H1 (cell line): ENCODE results near the gene CELF2. TPM values are rescaled to one million over a fixed set of nuclear protein-coding genes. Genes with fewer than 3 reads are reported as not detected.

Experiments
- CTCF ChIA-PET: fragments of 300-600 bp; sonication (Branson Sonifier 250); formaldehyde crosslinking; loops from one replicate; lab custom pipeline; 2021; ENCODE audit not compliant: partially characterized antibody; lab: Charles Lee
- POLR2A ChIA-PET: fragments of 300-600 bp; sonication (Branson Sonifier 250); formaldehyde crosslinking; loops from one replicate; lab custom pipeline; 2021; ENCODE audit warnings: inconsistent platforms; ENCODE audit not compliant: partially characterized antibody; lab: Charles Lee
- DNase-seq, 2 experiments: peaks; one replicate each; pipeline versions ENCODE4 v3.0.0 to v3.0.0-alpha.2; 2010 to 2022; ENCODE audit warnings: low spot score in 2 of 2, low read depth in 1 of 2, mixed read lengths in 1 of 2
- FAIRE-seq: peaks from 2 replicates; lab custom pipeline; 2011; peaks lifted over from hg19 to GRCh38; lab: Jason Lieb, UNC
- H2AFZ ChIP-seq: 2 replicates; pipeline ENCODE4 v1.8.1; 2012; ENCODE audit warnings: low read length, inconsistent platforms
- H2AK5ac ChIP-seq: 2 replicates; pipeline ENCODE4 v1.6.1; 2013; ENCODE audit warnings: low read depth, low read length
- H2BK120ac ChIP-seq: replicated peaks from 2 replicates; pipeline ENCODE3; 2013; ENCODE audit warnings: low read depth, low read length, inconsistent platforms
- H2BK12ac ChIP-seq: 2 replicates; pipeline ENCODE4 v1.6.1; 2013; ENCODE audit warnings: low read depth, low read length
- H2BK15ac ChIP-seq: 2 replicates; pipeline ENCODE4 v1.6.1; 2013; ENCODE audit warnings: low read length
- H2BK20ac ChIP-seq: 2 replicates; pipeline ENCODE4 v1.6.1; 2013; ENCODE audit warnings: low read length
- H2BK5ac ChIP-seq: 2 replicates; pipeline ENCODE4 v1.6.1; 2013; ENCODE audit warnings: low read depth, low read length
- H3K14ac ChIP-seq: 2 replicates; pipeline ENCODE4 v1.6.1; 2013; ENCODE audit warnings: inconsistent platforms; ENCODE audit not compliant: insufficient read length
- H3K18ac ChIP-seq: 2 replicates; pipeline ENCODE4 v1.6.1; 2013; ENCODE audit warnings: low read length; ENCODE audit errors: extremely low read depth
- H3K23ac ChIP-seq: 2 replicates; pipeline ENCODE4 v1.6.1; 2013; ENCODE audit warnings: inconsistent platforms; ENCODE audit not compliant: insufficient read length
- H3K23me2 ChIP-seq: 2 replicates; pipeline ENCODE4 v1.6.1; 2013; ENCODE audit warnings: low read depth, low read length
- H3K27ac ChIP-seq: 2 replicates; pipeline ENCODE4 v1.6.1; 2011; ENCODE audit warnings: low read depth, low read length, inconsistent platforms
- H3K27me3 ChIP-seq, 4 experiments: replicated peaks in 1 of 4; 1 replicate in 1 of 4; 2 replicates in 3 of 4; pipeline versions ENCODE4 v1.6.1 to v1.8.1; 2011 to 2013; ENCODE audit warnings: low read length in 3 of 4, mild to moderate bottlenecking in 3 of 4, inconsistent platforms in 2 of 4, mixed read lengths in 2 of 4, moderate library complexity in 1 of 4; ENCODE audit not compliant: control insufficient read depth in 3 of 4, insufficient read depth in 3 of 4; ENCODE audit errors: extremely low read depth in 1 of 4
- H3K36me3 ChIP-seq, 4 experiments: 2 replicates each; pipeline versions ENCODE4 v1.6.1 to v1.8.1; 2011 to 2013; ENCODE audit warnings: mild to moderate bottlenecking in 4 of 4, low read length in 3 of 4, moderate library complexity in 2 of 4, control low read depth in 1 of 4, inconsistent platforms in 1 of 4; ENCODE audit not compliant: insufficient read depth in 4 of 4, control insufficient read depth in 2 of 4
- H3K4ac ChIP-seq: replicated peaks from 2 replicates; pipeline ENCODE3; 2013; ENCODE audit warnings: low read length, low read depth, mixed read lengths, inconsistent platforms; ENCODE audit not compliant: insufficient read length
- H3K4me1 ChIP-seq, 4 experiments: replicated peaks in 1 of 4; 1 replicate in 1 of 4; 2 replicates in 3 of 4; pipeline versions ENCODE4 v1.6.1 to v1.8.1; 2011 to 2013; ENCODE audit warnings: low read length in 3 of 4, inconsistent platforms in 2 of 4, mixed read lengths in 1 of 4; ENCODE audit not compliant: insufficient read depth in 4 of 4, control insufficient read depth in 3 of 4
- H3K4me2 ChIP-seq, 2 experiments: 2 replicates each; pipeline versions ENCODE4 v1.6.1 to v1.8.1; 2011 to 2013; ENCODE audit warnings: low read depth in 2 of 2, low read length in 2 of 2, control low read depth in 1 of 2, inconsistent platforms in 1 of 2, mild to moderate bottlenecking in 1 of 2; ENCODE audit not compliant: insufficient read depth in 1 of 2
- H3K4me3 ChIP-seq, 4 experiments: fragments of 200-600, 300-600 bp in 1 of 4; sonication (generic), shearing (Covaris generic), sonication (Bioruptor Twin) in 1 of 4; 2 replicates each; pipeline versions ENCODE4 v1.5.1 to v1.8.1; 2011 to 2016; ENCODE audit warnings: low read length in 4 of 4, low read depth in 3 of 4, control low read depth in 2 of 4, inconsistent platforms in 2 of 4, mild to moderate bottlenecking in 2 of 4, mixed read lengths in 1 of 4, moderate library complexity in 1 of 4; ENCODE audit not compliant: insufficient read depth in 2 of 4; ENCODE audit errors: extremely low read depth in 1 of 4
- H3K56ac ChIP-seq: replicated peaks from 2 replicates; pipeline ENCODE3; 2013; ENCODE audit warnings: low read depth, mild to moderate bottlenecking, mixed read lengths, low read length, inconsistent platforms; ENCODE audit not compliant: insufficient read length
- H3K79me1 ChIP-seq: 2 replicates; pipeline ENCODE4 v1.6.1; 2013; ENCODE audit warnings: low read depth, low read length, control low read depth
- H3K79me2 ChIP-seq, 2 experiments: 2 replicates each; pipeline versions ENCODE4 v1.6.1 to v1.8.1; 2012 to 2013; ENCODE audit warnings: low read length in 2 of 2, mild to moderate bottlenecking in 2 of 2, inconsistent platforms in 1 of 2; ENCODE audit not compliant: insufficient read depth in 2 of 2, control insufficient read depth in 1 of 2
- H3K9ac ChIP-seq, 4 experiments: replicated peaks in 1 of 4; 1 replicate in 1 of 4; 2 replicates in 3 of 4; pipeline versions ENCODE4 v1.6.1 to v1.8.1; 2011 to 2013; ENCODE audit warnings: low read depth in 3 of 4, low read length in 3 of 4, control low read depth in 2 of 4, mild to moderate bottlenecking in 2 of 4, moderate library complexity in 2 of 4, inconsistent platforms in 1 of 4; ENCODE audit errors: extremely low read depth in 1 of 4
- H3K9me3 ChIP-seq, 2 experiments: 2 replicates each; pipeline versions ENCODE4 v1.6.1 to v1.8.1; 2012 to 2013; ENCODE audit warnings: mild to moderate bottlenecking in 2 of 2, moderate library complexity in 2 of 2, control low read depth in 1 of 2, inconsistent platforms in 1 of 2, low read depth in 1 of 2, low read length in 1 of 2, mixed read lengths in 1 of 2; ENCODE audit not compliant: insufficient read depth in 2 of 2
- H4K20me1 ChIP-seq, 2 experiments: replicated peaks in 1 of 2; 2 replicates each; pipeline versions ENCODE3 to v1.8.1; 2011 to 2013; ENCODE audit warnings: inconsistent platforms in 2 of 2, low read length in 2 of 2, mild to moderate bottlenecking in 1 of 2; ENCODE audit not compliant: insufficient read depth in 2 of 2, control insufficient read depth in 1 of 2
- H4K5ac ChIP-seq: 2 replicates; pipeline ENCODE4 v1.6.1; 2013; ENCODE audit warnings: low read length, low read depth, mixed read lengths, inconsistent platforms; ENCODE audit not compliant: insufficient read length
- H4K8ac ChIP-seq: 2 replicates; pipeline ENCODE4 v1.8.0; 2013; ENCODE audit warnings: mild to moderate bottlenecking, moderate library complexity, low read length, inconsistent platforms; ENCODE audit not compliant: insufficient read depth; ENCODE audit errors: extremely low read depth
- H4K91ac ChIP-seq: replicated peaks from 2 replicates; pipeline ENCODE3; 2013; ENCODE audit warnings: low read length, mixed read lengths, inconsistent platforms; ENCODE audit not compliant: insufficient read length
- CBX5 ChIP-seq: fragments of 300-800, 300-1000 bp; sonication (generic); IDR thresholded peaks from 2 replicates; pipeline ENCODE4 v1.7.1; 2016; ENCODE audit warnings: antibody characterized with exemption, low read length, low read depth
- CTCF ChIP-seq, 3 experiments: IDR thresholded peaks; 1 replicate in 2 of 3; 2 replicates in 1 of 3; pipeline versions ENCODE4 v1.5.1 to v1.6.1; 2011; ENCODE audit warnings: low read length in 3 of 3, mild to moderate bottlenecking in 3 of 3, inconsistent platforms in 2 of 3, low read depth in 1 of 3, moderate library complexity in 1 of 3; ENCODE audit not compliant: insufficient read depth in 1 of 3; ENCODE audit errors: control extremely low read depth in 1 of 3
- E2F6 ChIP-seq: IDR thresholded peaks from 2 replicates; pipeline ENCODE4 v1.6.1; 2012; ENCODE audit warnings: inconsistent platforms
- MAX ChIP-seq: IDR thresholded peaks from 2 replicates; pipeline ENCODE4 v1.6.1; 2012; ENCODE audit warnings: inconsistent platforms
- RAD21 ChIP-seq, 2 experiments: IDR thresholded peaks in 1 of 2; conservative IDR thresholded peaks in 1 of 2; 2 replicates each; pipeline ENCODE4 v1.6.1; 2011; ENCODE audit warnings: low read depth in 2 of 2, low read length in 2 of 2, improper control_type of control experiment in 1 of 2, inconsistent platforms in 1 of 2, mild to moderate bottlenecking in 1 of 2, moderate library complexity in 1 of 2
- WGBS, 2 experiments: shearing (Covaris generic) in 1 of 2; methylation state at CpG; one replicate each; pipeline versions ENCODE4 v1.1.6 to v1.1.7; 2013 to 2015; ENCODE audit warnings: low lambda C conversion rate in 2 of 2, mixed read lengths in 2 of 2, inconsistent platforms in 1 of 2, low coverage in 1 of 2, missing lambda C conversion rate in 1 of 2; ENCODE audit not compliant: insufficient replicate concordance in 2 of 2, insufficient coverage in 1 of 2, insufficient read length in 1 of 2; ENCODE audit errors: extremely low coverage in 1 of 2, missing lambda C conversion rate in 1 of 2; 5-methylcytosine and 5-hydroxymethylcytosine counted together
- polyA plus RNA-seq, 7 experiments: library from polyadenylated mRNA; depleted of rRNA in 3 of 7; stranded (reverse) in 5 of 7; unstranded in 2 of 7; fragments of >200 nt in 5 of 7; fragments of 200-250 nt in 2 of 7; gene quantifications; 1 replicate in 5 of 7; 2 replicates in 1 of 7; 4 replicates in 1 of 7; pipeline versions ENCODE4 v1.2.1 to v1.2.3, GENCODE V29; 2011 to 2013; ENCODE audit warnings: missing spikeins in 2 of 7, mixed read lengths in 2 of 7
- total RNA-seq: library from RNA; stranded (reverse); fragmentation: NEBNext Ultra II Directional; extraction: Animal tissue kit (Norgen Biotek cat#: 25700); gene quantifications from 2 replicates; pipeline ENCODE4 v1.2.1, GENCODE V29; 2021

CELF2 gene
- total and polyA plus RNA-seq, 2 of the 8 experiments (the other 6 are each of a cell fraction or from before 2014, with no cell fraction given): 18.3 to 22.7 TPM

- no peak overlapping the region for H3K14ac ChIP-seq
- H2AFZ ChIP-seq: no peak overlapping the region
- ChIA-PET CTCF (interaction anchor here (0.5 to 2.6 kb wide), 7 partner anchors 8 to 120 kb away, joined by 3 to 16 read pairs (median 3); no protein-coding TSS in a partner anchor), POLR2A (no interaction called here)
- no peak overlapping the region for H3K23ac ChIP-seq
- H2BK120ac ChIP-seq: no peak overlapping the region
- no peak overlapping the region for H3K9ac ChIP-seq
- H3K36me3 ChIP-seq: no peaks in the 10 kb centered on the region; a peak in 1 of 8 replicates
- H3K9me3 ChIP-seq: no peaks in the 10 kb centered on the region
- WGBS, 2 experiments: 91% methylated on average over 26 of the region's 26 CpGs; no CpG with 5 or more reads in 1 of the 2 experiments
- H3K79me2 ChIP-seq: no peaks in the 10 kb centered on the region
- H3K4me2 ChIP-seq: no peak overlapping the region
- H3K4me1 ChIP-seq: no peaks in the 10 kb centered on the region
- H4K5ac ChIP-seq: no peak overlapping the region
- H2AK5ac ChIP-seq: no peak overlapping the region
- H2BK20ac ChIP-seq: no peak overlapping the region
- no peak overlapping the region for H3K4ac ChIP-seq
- DNase-seq (peak in 1 of 2 experiments; percentile 48), FAIRE-seq (no peak)
- no peak overlapping the region for H2BK5ac ChIP-seq
- H4K91ac ChIP-seq: no peak overlapping the region
- no peak overlapping the region for H3K27ac ChIP-seq
- no peak overlapping the region for H4K8ac ChIP-seq
- H4K20me1 ChIP-seq: no peaks in the 10 kb centered on the region
- H2BK15ac ChIP-seq: no peak overlapping the region
- no peak overlapping the region for H3K56ac ChIP-seq
- no peaks in the 10 kb centered on the region; the same call in 1 of the 2 replicates for H3K79me1 ChIP-seq
- H3K4me3 ChIP-seq: no peak overlapping the region
- TF ChIP-seq CBX5 (no peak), MAX (peak; percentile 45), RAD21 (IDR thresholded peaks at IDR 0.05 in 1 of 2, conservative IDR thresholded peaks at IDR 0.05 in 1 of 2; ENCODE audit: low read depth in 2 of 2, low read length in 2 of 2) (peak in 1 of 2 experiments; percentile 45; a peak in 1 of 4 replicates), E2F6 (peak; percentile 83), CTCF (IDR thresholded peaks at IDR 0.05; ENCODE audit: control extremely low read depth in 1 of 3, insufficient read depth in 1 of 3, low read depth in 1 of 3, low read length in 3 of 3) (peak; percentile 24 to 55 (median 37); a peak in 3 of 4 replicates)
- H3K23me2 ChIP-seq: no peaks in the 10 kb centered on the region
- H3K18ac ChIP-seq: no peak overlapping the region
- no peak overlapping the region for H2BK12ac ChIP-seq
- no peaks in the 10 kb centered on the region for H3K27me3 ChIP-seq
Observed at GRCh38 chr10:11318826-11319598, 301.3 kb downstream of the CELF2 start.
